GM19099 (cell line): ENCODE results near the gene TMEM88.

ENCODE experiments used
- POLR2A ChIP-seq: IDR thresholded peaks from 3 replicates; pipeline ENCODE4 v1.6.1; 2011; ENCODE audit warnings: low read depth; ENCODE audit not compliant: insufficient read length; ENCODE audit errors: extremely low read depth

The TMEM88 gene

GRCh38 chr17:7845359-7846062 is 9.4 kb upstream of the TMEM88 start:
- TF ChIP-seq POLR2A = no peak

GRCh38 chr17:7846063-7846735 is 8.7 kb upstream of the TMEM88 start:
- no peak for TF ChIP-seq POLR2A

GRCh38 chr17:7846765-7847661 is 7.9 kb upstream of the TMEM88 start:
- no peak for TF ChIP-seq POLR2A

GRCh38 chr17:7848131-7848579 is 6.7 kb upstream of the TMEM88 start:
- no peak for TF ChIP-seq POLR2A

GRCh38 chr17:7848739-7849129 is 6.1 kb upstream of the TMEM88 start:
- no peak for TF ChIP-seq POLR2A

- TF ChIP-seq POLR2A = no peak
Observed at GRCh38 chr17:7849130-7849750, 5.6 kb upstream of the TMEM88 start.

GRCh38 chr17:7849751-7850504 is 4.9 kb upstream of the TMEM88 start:
- TF ChIP-seq POLR2A = no peak

- no peak for TF ChIP-seq POLR2A
Observed at GRCh38 chr17:7850701-7851437, 4.0 kb upstream of the TMEM88 start.

GRCh38 chr17:7851438-7852261 is 3.2 kb upstream of the TMEM88 start:
- peak; percentile 61 for TF ChIP-seq POLR2A

GRCh38 chr17:7852262-7852670 is 2.6 kb upstream of the TMEM88 start:
- TF ChIP-seq POLR2A = no peak

- TF ChIP-seq POLR2A = no peak
Observed at GRCh38 chr17:7852919-7853690, 1.8 kb upstream of the TMEM88 start.

- TF ChIP-seq POLR2A = no peak
Observed at GRCh38 chr17:7853691-7854038, 1.2 kb upstream of the TMEM88 start.
